CD4-positive, alpha-beta T cell (primary cell): ENCODE results near the gene DTNB. TPM values are rescaled to one million over a fixed set of nuclear protein-coding genes. Genes with fewer than 3 reads are reported as not detected.

ENCODE experiments used
- ATAC-seq: fragments of 200-7000 bp; cut with Tn5 transposase; one replicate; pipeline ENCODE4 v1.10.0; 2022; ENCODE audit warnings: mild to moderate bottlenecking; ENCODE audit not compliant: poor library complexity
- CTCF ChIA-PET: fragments of 350-600 bp; sonication (Branson Sonifier 250); formaldehyde crosslinking; loops from one replicate; lab custom pipeline; 2021; ENCODE audit warnings: antibody characterized with exemption, inconsistent platforms; lab: Charles Lee
- POLR2A ChIA-PET: fragments of 350-600 bp; sonication (Branson Sonifier 250); formaldehyde crosslinking; loops from one replicate; lab custom pipeline; 2021; ENCODE audit warnings: antibody characterized with exemption, inconsistent platforms; lab: Charles Lee
- DNase-seq, 14 experiments: peaks; one replicate each; pipeline ENCODE4 v3.0.0-alpha.2; 2013 to 2020; ENCODE audit warnings: mixed read lengths in 2 of 14
- H3K27ac ChIP-seq, 2 donors: one replicate each; pipeline versions ENCODE4 v1.5.1 to v1.7.0; 2013; ENCODE audit warnings: low read length in 2 of 2, low read depth in 1 of 2, mild to moderate bottlenecking in 1 of 2
- H3K27me3 ChIP-seq, 2 experiments: 1 replicate in 1 of 2; 2 replicates in 1 of 2; pipeline versions ENCODE4 v1.6.1 to v1.7.0; 2013; ENCODE audit warnings: low read length in 2 of 2, control low read depth in 1 of 2, mild to moderate bottlenecking in 1 of 2, moderate library complexity in 1 of 2; ENCODE audit not compliant: insufficient read depth in 2 of 2, control insufficient read depth in 1 of 2
- H3K36me3 ChIP-seq: one replicate; pipeline ENCODE4 v1.6.1; 2013; ENCODE audit warnings: low read length, control low read depth; ENCODE audit not compliant: insufficient read depth
- H3K4me1 ChIP-seq: one replicate; pipeline ENCODE4 v1.6.1; 2013; ENCODE audit warnings: low read length, control low read depth; ENCODE audit not compliant: insufficient read depth
- H3K4me3 ChIP-seq: one replicate; pipeline ENCODE4 v1.5.1; 2013; ENCODE audit warnings: mild to moderate bottlenecking, low read length, moderate library complexity
- H3K9me3 ChIP-seq, 2 experiments: 1 replicate in 1 of 2; 2 replicates in 1 of 2; pipeline versions ENCODE4 v1.6.1 to v1.7.0; 2013; ENCODE audit warnings: low read length in 2 of 2, mild to moderate bottlenecking in 2 of 2, control low read depth in 1 of 2, moderate library complexity in 1 of 2; ENCODE audit not compliant: control insufficient read depth in 1 of 2, insufficient read depth in 1 of 2
- H3K27ac Mint-ChIP-seq: one replicate; pipeline ENCODE4 v1.8.0; 2020; ENCODE audit warnings: mixed read lengths
- H3K27me3 Mint-ChIP-seq: one replicate; pipeline ENCODE4 v1.8.0; 2021; ENCODE audit warnings: mixed read lengths
- H3K36me3 Mint-ChIP-seq: one replicate; pipeline ENCODE4 v1.8.0; 2021; ENCODE audit warnings: low read depth, mixed read lengths
- H3K4me1 Mint-ChIP-seq: one replicate; pipeline ENCODE4 v1.8.0; 2021; ENCODE audit warnings: low read depth, mixed read lengths
- H3K4me3 Mint-ChIP-seq: one replicate; pipeline ENCODE4 v1.8.0; 2020; ENCODE audit warnings: mild to moderate bottlenecking, mixed read lengths
- H3K9me3 Mint-ChIP-seq: one replicate; pipeline ENCODE4 v1.8.0; 2020; ENCODE audit warnings: mixed read lengths
- intact Hi-C, 2 experiments: fragments of 100-400 bp; cut with DNase I in 1 of 2; cut with micrococcal nuclease in 1 of 2; formaldehyde crosslinking; loops; one replicate each; pipeline versions ENCODE4 v1.15.1 to v1.9.0; 2023 to 2025; cut with DNase I, micrococcal nuclease
- total RNA-seq, 174 experiments: library from RNA in 2 of 174; stranded (reverse) in 2 of 174; gene quantifications; one replicate each; pipeline ENCODE4 v1.2.3 and lab custom pipeline; 2021 to 2026
- TF ChIP-seq, protein P1 (sequence below): fragments of 200-600 bp; IDR thresholded peaks from one replicate; pipeline ENCODE4 v1.8.0; 2022; ENCODE audit warnings: antibody characterized with exemption, mild to moderate bottlenecking

DTNB gene
- total RNA-seq, 2 experiments from 2014 or later = 30.1 to 33.6 TPM

DNA sequence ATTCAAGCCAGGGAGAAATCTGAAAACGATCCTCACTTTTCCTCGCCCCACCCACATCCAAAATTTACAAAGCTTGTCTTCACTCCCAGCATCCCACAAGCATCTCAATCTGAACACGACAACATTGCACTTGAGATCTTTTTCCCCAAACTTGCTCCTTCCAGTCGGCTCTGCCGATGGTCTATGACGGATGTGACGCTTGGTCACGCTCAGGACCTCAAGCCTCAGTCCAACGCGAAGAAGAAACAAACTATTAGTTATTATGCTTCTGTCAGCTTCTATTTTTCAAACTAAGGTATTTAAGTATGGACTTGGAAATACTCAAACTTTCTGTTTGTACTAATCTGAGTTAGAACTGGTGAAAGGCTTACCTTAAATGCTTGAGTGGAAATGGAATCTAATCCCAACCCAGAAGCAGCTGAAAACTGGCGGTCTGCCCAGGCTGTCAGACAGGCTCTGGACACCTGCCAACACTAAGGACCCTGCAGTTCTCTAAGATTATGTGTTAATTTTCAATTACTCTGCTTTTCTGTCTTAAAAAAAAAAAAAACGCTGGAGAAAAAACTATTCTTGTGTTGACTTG lies 199.5 kb downstream of the DTNB start:
- CTCF ChIA-PET = interaction anchor here (0.6 kb wide), 1 partner anchor 50 kb away, joined by 3 read pairs; no protein-coding TSS in a partner anchor
- Mint-ChIP-seq H3K27ac (no peak overlapping the region), H3K4me3 (no peak overlapping the region), H3K9me3 (no peaks in the 10 kb centered on the region), H3K36me3 (peaks cover 71% of the 10 kb centered on the region), H3K4me1 (no peaks in the 10 kb centered on the region), H3K27me3 (no peaks in the 10 kb centered on the region)
- peaks cover 10% of the 10 kb centered on the region for H3K36me3 ChIP-seq
- no peaks in the 10 kb centered on the region for H3K27me3 ChIP-seq
- H3K27ac ChIP-seq = no peak overlapping the region
- peaks cover 4 to 7% of the 10 kb centered on the region in 2 experiments for H3K9me3 ChIP-seq
- POLR2A ChIA-PET = no interaction called here
- H3K4me3 ChIP-seq = no peak overlapping the region
- H3K4me1 ChIP-seq = no peaks in the 10 kb centered on the region
- ATAC-seq (no peak), DNase-seq (no peak)
- TF ChIP-seq, protein P1, sequence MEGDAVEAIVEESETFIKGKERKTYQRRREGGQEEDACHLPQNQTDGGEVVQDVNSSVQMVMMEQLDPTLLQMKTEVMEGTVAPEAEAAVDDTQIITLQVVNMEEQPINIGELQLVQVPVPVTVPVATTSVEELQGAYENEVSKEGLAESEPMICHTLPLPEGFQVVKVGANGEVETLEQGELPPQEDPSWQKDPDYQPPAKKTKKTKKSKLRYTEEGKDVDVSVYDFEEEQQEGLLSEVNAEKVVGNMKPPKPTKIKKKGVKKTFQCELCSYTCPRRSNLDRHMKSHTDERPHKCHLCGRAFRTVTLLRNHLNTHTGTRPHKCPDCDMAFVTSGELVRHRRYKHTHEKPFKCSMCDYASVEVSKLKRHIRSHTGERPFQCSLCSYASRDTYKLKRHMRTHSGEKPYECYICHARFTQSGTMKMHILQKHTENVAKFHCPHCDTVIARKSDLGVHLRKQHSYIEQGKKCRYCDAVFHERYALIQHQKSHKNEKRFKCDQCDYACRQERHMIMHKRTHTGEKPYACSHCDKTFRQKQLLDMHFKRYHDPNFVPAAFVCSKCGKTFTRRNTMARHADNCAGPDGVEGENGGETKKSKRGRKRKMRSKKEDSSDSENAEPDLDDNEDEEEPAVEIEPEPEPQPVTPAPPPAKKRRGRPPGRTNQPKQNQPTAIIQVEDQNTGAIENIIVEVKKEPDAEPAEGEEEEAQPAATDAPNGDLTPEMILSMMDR = no peak
- intact Hi-C loops = no loop called here

DNA sequence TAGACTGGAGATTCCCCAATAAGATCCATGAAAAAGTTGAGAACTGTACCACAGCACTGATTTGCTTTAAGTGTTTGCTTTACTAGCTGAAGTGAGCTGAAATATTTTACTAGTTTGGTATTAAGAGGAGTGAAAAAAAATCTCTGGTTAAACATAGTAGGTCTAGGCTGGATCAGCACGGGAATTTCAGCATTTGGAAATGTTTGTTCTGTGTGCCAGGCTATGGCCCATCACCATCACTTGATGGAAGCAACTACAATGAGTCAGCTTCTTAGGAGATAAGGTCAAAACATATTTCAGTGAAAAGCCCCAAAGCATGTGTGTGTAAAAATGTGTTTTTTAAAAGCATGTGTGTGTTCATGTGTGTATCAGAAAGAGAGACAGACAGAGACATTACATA lies 200.2 kb downstream of the DTNB start:
- ChIA-PET CTCF (interaction anchor here (0.6 kb wide), 1 partner anchor 51 kb away, joined by 3 read pairs; no protein-coding TSS in a partner anchor), POLR2A (no interaction called here)
- DNase-seq (no peak), ATAC-seq (no peak)
- H3K4me1 Mint-ChIP-seq = no peaks in the 10 kb centered on the region
- Histone ChIP-seq H3K27me3 (no peaks in the 10 kb centered on the region), H3K9me3 (peaks cover 4 to 7% of the 10 kb centered on the region in 2 experiments), H3K4me3 (no peak overlapping the region), H3K27ac (no peak overlapping the region), H3K36me3 (peaks cover 10% of the 10 kb centered on the region), H3K4me1 (no peaks in the 10 kb centered on the region)
- H3K36me3 Mint-ChIP-seq = peaks cover 71% of the 10 kb centered on the region
- no peaks in the 10 kb centered on the region for H3K9me3 Mint-ChIP-seq
- H3K27ac Mint-ChIP-seq = no peak overlapping the region
- H3K4me3 Mint-ChIP-seq = no peak overlapping the region
- intact Hi-C loops = no loop called here
- TF ChIP-seq, protein P1 = no peak
- no peaks in the 10 kb centered on the region for H3K27me3 Mint-ChIP-seq

DNA sequence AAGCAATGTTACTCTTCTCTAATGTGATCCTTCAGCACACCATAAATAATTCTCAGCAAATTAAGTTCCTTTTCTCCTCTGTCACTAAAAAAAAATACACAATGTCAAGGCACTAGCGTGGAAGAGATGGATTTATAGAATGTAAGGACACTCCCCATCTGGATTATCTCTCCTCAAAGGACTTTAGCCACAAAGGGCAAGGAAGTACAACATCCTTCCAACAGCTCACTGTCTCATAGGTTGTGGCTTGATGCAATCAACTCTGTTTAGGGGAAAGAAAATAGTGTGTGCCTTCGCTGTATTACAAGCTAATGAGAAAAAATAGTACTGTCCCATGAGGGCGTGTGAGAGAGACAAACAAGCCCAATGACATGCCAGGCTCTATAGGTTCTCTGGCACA lies 202.6 kb downstream of the DTNB start:
- TF ChIP-seq, protein P1 = no peak
- peaks cover 10% of the 10 kb centered on the region for H3K36me3 ChIP-seq
- Mint-ChIP-seq H3K4me3 (no peak overlapping the region), H3K9me3 (no peaks in the 10 kb centered on the region), H3K36me3 (peaks cover 55% of the 10 kb centered on the region), H3K27me3 (no peaks in the 10 kb centered on the region), H3K27ac (no peak overlapping the region), H3K4me1 (no peaks in the 10 kb centered on the region)
- no peaks in the 10 kb centered on the region for H3K27me3 ChIP-seq
- DNase-seq = no peak
- peaks cover under 1 to 6% of the 10 kb centered on the region in 2 experiments for H3K9me3 ChIP-seq
- ATAC-seq = no peak
- no peaks in the 10 kb centered on the region for H3K4me1 ChIP-seq
- intact Hi-C loops = no loop called here
- no peak overlapping the region for H3K27ac ChIP-seq
- ChIA-PET CTCF (no interaction called here), POLR2A (no interaction called here)
- H3K4me3 ChIP-seq = no peak overlapping the region
